Gastroesophageal sphincter (tissue), 4 donors: ENCODE data around the gene TIGD4. TPM values are rescaled to one million over a fixed set of nuclear protein-coding genes. Genes with fewer than 3 reads are reported as not detected.

ENCODE experiments used
- ATAC-seq: fragments of 150-250 bp; one replicate; pipeline ENCODE4 v1.9.1; 2016; ENCODE audit warnings: mild to moderate bottlenecking, moderate library complexity
- H3K27ac ChIP-seq, 4 donors: fragments of 200-600 bp; sonication (generic) in 3 of 4; 1 replicate in 3 of 4; 2 replicates in 1 of 4; pipeline ENCODE4 v1.5.1; 2016 to 2019
- H3K27me3 ChIP-seq: fragments of 200-600 bp; sonication (generic); one replicate; pipeline ENCODE4 v1.5.1; 2019
- H3K36me3 ChIP-seq, 2 donors: fragments of 200-600 bp; sonication (generic); one replicate each; pipeline ENCODE4 v1.5.1; 2019; ENCODE audit warnings: control low read depth in 1 of 2
- H3K4me1 ChIP-seq, 3 donors: fragments of 200-600 bp; sonication (generic); 1 replicate in 2 of 3; 2 replicates in 1 of 3; pipeline ENCODE4 v1.5.1; 2016 to 2019; ENCODE audit warnings: control low read depth in 2 of 3
- H3K4me3 ChIP-seq, 2 donors: fragments of 200-600 bp; sonication (generic); one replicate each; pipeline ENCODE4 v1.5.1; 2019; ENCODE audit warnings: mild to moderate bottlenecking in 1 of 2, moderate library complexity in 1 of 2
- H3K9me3 ChIP-seq, 3 donors: fragments of 200-600 bp; sonication (generic); one replicate each; pipeline ENCODE4 v1.5.1; 2017 to 2019; ENCODE audit warnings: control low read depth in 2 of 3
- EP300 ChIP-seq: sonication (generic); formaldehyde crosslinking; IDR thresholded peaks from one replicate; pipeline ENCODE4 v1.6.1; 2017; ENCODE audit warnings: antibody characterized with exemption, mild to moderate bottlenecking
- POLR2A ChIP-seq, 2 donors: fragments of 450-650 bp; IDR thresholded peaks; one replicate each; pipeline ENCODE4 v1.6.1; 2017; ENCODE audit warnings: antibody characterized with exemption in 2 of 2, mild to moderate bottlenecking in 2 of 2, moderate library complexity in 1 of 2
- POLR2AphosphoS5 ChIP-seq: sonication (generic); formaldehyde crosslinking; IDR thresholded peaks from one replicate; pipeline ENCODE4 v1.6.1; 2017; ENCODE audit warnings: antibody characterized with exemption
- WGBS, 2 donors: methylation state at CpG; one replicate each; pipeline ENCODE4 v1.1.5; 2018; ENCODE audit warnings: low coverage in 1 of 2; 5-methylcytosine and 5-hydroxymethylcytosine counted together
- total RNA-seq, 4 donors: library from RNA; depleted of rRNA; stranded (reverse); fragments of >200 nt; gene quantifications; one replicate each; pipeline ENCODE4 v1.1.0, GENCODE V29; 2016
- TF ChIP-seq, protein P1 (sequence below), 4 experiments: fragments of 200-600 bp in 2 of 4; fragments of 450-650 bp in 2 of 4; sonication (generic) in 1 of 4; IDR thresholded peaks; one replicate each; pipeline ENCODE4 v1.5.1; 2017 to 2019; ENCODE audit warnings: antibody characterized with exemption in 4 of 4, mild to moderate bottlenecking in 2 of 4, moderate library complexity in 2 of 4

TIGD4 gene
- under 1 TPM; 0.22 to 0.94 (median 0.47) TPM for total RNA-seq

- 0% methylated on average over 6 to 34 of the region's 55 CpGs for WGBS, 2 donors
- Histone ChIP-seq H3K4me3 (peak within 1 kb of the TSS; percentile 82 to 85), H3K4me1 (peaks cover 0 to 51% (median 5%) of the 10 kb centered on the region in 3 donors), H3K9me3 (no peaks in the 10 kb centered on the region), H3K36me3 (no peaks in the 10 kb centered on the region), H3K27ac (peak within 1 kb of the TSS; percentile 88 to 94 (median 92)), H3K27me3 (no peaks in the 10 kb centered on the region)
- ATAC-seq, result peak; percentile 99
- TF ChIP-seq EP300 (no peak), POLR2AphosphoS5 (peak; percentile 86), POLR2A (IDR thresholded peaks at IDR 0.05) (peak; percentile 34 to 43)
- TF ChIP-seq, protein P1, sequence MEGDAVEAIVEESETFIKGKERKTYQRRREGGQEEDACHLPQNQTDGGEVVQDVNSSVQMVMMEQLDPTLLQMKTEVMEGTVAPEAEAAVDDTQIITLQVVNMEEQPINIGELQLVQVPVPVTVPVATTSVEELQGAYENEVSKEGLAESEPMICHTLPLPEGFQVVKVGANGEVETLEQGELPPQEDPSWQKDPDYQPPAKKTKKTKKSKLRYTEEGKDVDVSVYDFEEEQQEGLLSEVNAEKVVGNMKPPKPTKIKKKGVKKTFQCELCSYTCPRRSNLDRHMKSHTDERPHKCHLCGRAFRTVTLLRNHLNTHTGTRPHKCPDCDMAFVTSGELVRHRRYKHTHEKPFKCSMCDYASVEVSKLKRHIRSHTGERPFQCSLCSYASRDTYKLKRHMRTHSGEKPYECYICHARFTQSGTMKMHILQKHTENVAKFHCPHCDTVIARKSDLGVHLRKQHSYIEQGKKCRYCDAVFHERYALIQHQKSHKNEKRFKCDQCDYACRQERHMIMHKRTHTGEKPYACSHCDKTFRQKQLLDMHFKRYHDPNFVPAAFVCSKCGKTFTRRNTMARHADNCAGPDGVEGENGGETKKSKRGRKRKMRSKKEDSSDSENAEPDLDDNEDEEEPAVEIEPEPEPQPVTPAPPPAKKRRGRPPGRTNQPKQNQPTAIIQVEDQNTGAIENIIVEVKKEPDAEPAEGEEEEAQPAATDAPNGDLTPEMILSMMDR (IDR thresholded peaks at IDR 0.05), result peak in 1 of 4 experiments; percentile 48
These were observed at the start of gene TIGD4, which contains the start of gene ARFIP1 for GRCh38 chr4:152779513-152780266. TSS of gene TIGD4 (minus strand) at chr4:152779730. CDS start at chr4:152771004, 8,726 bp downstream. TSS of gene ARFIP1 (plus strand) at chr4:152779954. CDS start at chr4:152829634, 49,680 bp downstream.

GRCh38 chr4:152828122-152828521 lies 48.6 kb upstream of the TIGD4 start:
- TF ChIP-seq EP300 (no peak), POLR2AphosphoS5 (no peak), POLR2A (IDR thresholded peaks at IDR 0.05) (no peak)
- TF ChIP-seq, protein P1 (IDR thresholded peaks at IDR 0.05), result no peak
- no peak overlapping the region for H3K27ac ChIP-seq
- 100% methylated on average over 1 of the region's 1 CpG for WGBS, 2 donors
- peaks cover 0 to 12% (median 0%) of the 10 kb centered on the region in 3 donors for H3K9me3 ChIP-seq
- no peaks in the 10 kb centered on the region for H3K4me1 ChIP-seq
- peaks cover 0 to 14% of the 10 kb centered on the region in 2 donors for H3K36me3 ChIP-seq
- H3K4me3 ChIP-seq, result no peak overlapping the region
- H3K27me3 ChIP-seq, result no peaks in the 10 kb centered on the region
- no peak for ATAC-seq

DNA sequence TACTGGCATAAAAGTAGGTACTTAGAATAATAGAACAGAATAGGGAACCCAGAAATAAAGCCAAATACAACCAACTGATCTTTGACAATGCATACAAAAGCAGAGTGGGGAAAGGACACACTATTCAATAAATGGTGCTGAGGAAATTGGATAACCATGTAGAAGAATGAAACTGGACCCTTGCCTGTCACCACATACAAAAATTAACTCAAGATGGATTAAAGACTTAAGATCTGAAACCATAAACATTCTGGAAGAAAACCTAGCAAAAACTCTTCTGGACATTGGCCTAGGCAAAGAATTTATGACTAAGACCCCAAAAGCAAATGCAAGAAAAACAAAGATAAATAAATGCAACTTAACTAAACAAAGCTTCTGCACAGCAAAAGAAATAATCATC lies 45.8 kb upstream of the TIGD4 start:
- H3K36me3 ChIP-seq, result no peaks in the 10 kb centered on the region
- H3K9me3 ChIP-seq, result peaks cover 0 to 12% (median 0%) of the 10 kb centered on the region in 3 donors
- no peak overlapping the region for H3K27ac ChIP-seq
- H3K4me3 ChIP-seq, result no peak overlapping the region
- no peak for ATAC-seq
- no peaks in the 10 kb centered on the region for H3K4me1 ChIP-seq
- TF ChIP-seq, protein P1 (IDR thresholded peaks at IDR 0.05), result no peak
- TF ChIP-seq POLR2AphosphoS5 (no peak), POLR2A (IDR thresholded peaks at IDR 0.05) (no peak)
- no peaks in the 10 kb centered on the region for H3K27me3 ChIP-seq

GRCh38 chr4:152824561-152824960 lies 45.0 kb upstream of the TIGD4 start:
- ATAC-seq, result no peak
- 100% methylated on average over 1 of the region's 2 CpGs; no CpG with 5 or more reads in 1 of the 2 donors for WGBS, 2 donors

More at GRCh38 chr4:152824561-152824960, 45.0 kb upstream of the TIGD4 start:
- H3K4me3 ChIP-seq, result no peak overlapping the region
- peaks cover 0 to 6% of the 10 kb centered on the region in 2 donors for H3K36me3 ChIP-seq
- TF ChIP-seq, protein P1 (IDR thresholded peaks at IDR 0.05), result no peak
- TF ChIP-seq POLR2AphosphoS5 (no peak), EP300 (no peak), POLR2A (IDR thresholded peaks at IDR 0.05) (no peak)
- H3K27ac ChIP-seq, result no peak overlapping the region
- no peaks in the 10 kb centered on the region for H3K4me1 ChIP-seq
- H3K27me3 ChIP-seq, result no peaks in the 10 kb centered on the region
- peaks cover 0 to 12% (median 0%) of the 10 kb centered on the region in 3 donors for H3K9me3 ChIP-seq
